AG09319 (cell line): Measurements from ENCODE around the gene TMEM200B.
"Not testable (repeated sequence)": the region's sequence is repeated elsewhere in the genome, so short reads cannot be mapped to it uniquely, and the experiment has no call there.

Experiments used
- DNase-seq: peaks from one replicate; pipeline ENCODE4 v3.0.0-alpha.2; 2010; ENCODE audit warnings: low read depth; ENCODE audit errors: extremely low read depth
- CTCF ChIP-seq: IDR thresholded peaks from 2 replicates; pipeline ENCODE4 v1.5.1; 2011; ENCODE audit warnings: low read depth, mild to moderate bottlenecking, inconsistent platforms, low read length, moderate library complexity

TMEM200B gene

GRCh38 chr1:29133861-29134694, 10.4 kb upstream of the TMEM200B start:
- DNase-seq = no peak
- no peak for TF ChIP-seq CTCF

- DNase-seq = not testable (repeated sequence)
These were observed 7.4 kb upstream of the TMEM200B start for GRCh38 chr1:29131056-29131455.

GRCh38 chr1:29129916-29130315, 6.2 kb upstream of the TMEM200B start:
- DNase-seq = no peak

GRCh38 chr1:29128739-29129138, 5.0 kb upstream of the TMEM200B start:
- no peak for TF ChIP-seq CTCF
- DNase-seq = no peak

More at GRCh38 chr1:29129916-29130315, 6.2 kb upstream of the TMEM200B start:
- TF ChIP-seq CTCF = no peak

DNA sequence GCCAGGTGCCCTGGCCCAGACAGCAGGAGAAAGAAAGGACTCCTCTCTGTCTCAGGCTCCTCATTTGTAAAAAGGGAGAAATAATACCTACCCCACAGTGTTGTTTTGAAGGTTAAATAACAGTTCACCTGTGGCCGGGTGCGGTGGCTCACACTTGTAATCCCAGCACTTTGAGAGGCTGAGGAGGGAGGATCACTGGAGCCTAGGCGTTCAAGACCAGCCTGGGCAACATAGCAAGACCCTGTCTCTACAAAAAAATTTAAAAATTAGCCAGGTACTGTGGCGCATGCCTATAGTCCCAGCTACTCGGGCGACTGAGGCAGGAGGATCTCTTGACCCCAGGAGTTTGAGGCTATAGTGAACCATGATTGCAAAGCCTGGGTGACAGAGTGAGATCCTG, 2.5 kb upstream of the TMEM200B start:
- no peak for TF ChIP-seq CTCF
- DNase-seq = no peak

DNA sequence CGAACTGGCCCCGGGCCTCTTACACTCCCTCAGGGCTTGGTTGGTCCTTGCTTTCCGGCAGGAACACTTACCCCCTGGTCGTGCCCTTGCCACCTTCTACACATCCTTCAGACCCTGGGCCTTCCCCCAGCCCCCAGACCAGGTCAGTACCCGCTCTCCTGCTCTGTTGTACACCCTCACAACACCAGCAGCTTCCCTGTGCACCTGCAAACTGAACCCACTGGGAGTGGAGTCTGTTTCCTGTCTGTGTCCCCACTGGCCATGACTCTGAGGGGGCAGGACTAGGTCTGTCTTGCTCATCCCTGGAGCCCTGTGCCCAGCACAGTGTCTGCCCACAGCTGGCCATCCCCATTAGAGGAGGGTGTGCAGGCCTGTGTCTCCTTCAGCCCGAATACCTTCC, 2.1 kb upstream of the TMEM200B start:
- no peak for TF ChIP-seq CTCF
- no peak for DNase-seq

DNA sequence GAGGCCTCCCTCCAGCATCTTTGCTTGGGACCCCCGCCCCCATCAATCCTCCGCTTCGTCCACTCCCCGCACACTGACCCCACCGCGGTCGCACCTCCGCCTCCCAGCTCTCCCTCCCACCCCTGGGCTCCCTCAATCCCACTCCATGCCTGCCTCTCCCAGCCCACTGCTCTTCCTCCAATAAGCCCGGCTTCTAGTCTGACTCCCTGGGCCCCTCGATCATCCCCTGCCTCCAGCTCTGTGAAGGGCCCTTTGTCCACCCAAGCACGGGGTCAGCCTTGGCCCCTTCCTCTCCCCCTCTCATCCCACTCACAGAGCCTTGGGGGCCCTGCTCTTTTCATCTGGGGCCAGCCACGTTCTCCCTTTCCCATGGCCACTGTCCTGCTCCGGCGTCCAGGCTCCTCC, 1.5 kb upstream of the TMEM200B start:
- no peak for DNase-seq
- no peak for TF ChIP-seq CTCF
